Glomerular endothelial cell (primary cell): ENCODE data around the gene GLRB. TPM values are rescaled to one million over a fixed set of nuclear protein-coding genes. Genes with fewer than 3 reads are reported as not detected.
"Not testable (repeated sequence)": the region's sequence is repeated elsewhere in the genome, so short reads cannot be mapped to it uniquely, and the experiment has no call there.

Source experiments
- DNase-seq: peaks from one replicate; pipeline ENCODE4 v3.0.0-alpha.2; 2011; ENCODE audit warnings: low read depth, low spot score; ENCODE audit errors: extremely low read depth
- total RNA-seq: library from RNA; depleted of rRNA; stranded (reverse); fragments of >200 nt; gene quantifications from 2 replicates; pipeline ENCODE4 v1.2.3, GENCODE V29; 2015

Gene GLRB
- total RNA-seq, 1 donor from 2014 or later: 2.6 TPM

GRCh38 chr4:157121401-157121800 is 45.5 kb downstream of the GLRB start:
- no peak for DNase-seq

- DNase-seq: no peak
Observed at GRCh38 chr4:157127571-157127970, 51.6 kb downstream of the GLRB start.

- DNase-seq: no peak
Observed at GRCh38 chr4:157128395-157128794, 52.4 kb downstream of the GLRB start.

- DNase-seq: no peak
Observed at GRCh38 chr4:157141976-157142375, 66.0 kb downstream of the GLRB start.

GRCh38 chr4:157143369-157143768 is 67.4 kb downstream of the GLRB start:
- DNase-seq: no peak

- no peak for DNase-seq
Observed at GRCh38 chr4:157151711-157152110, 75.8 kb downstream of the GLRB start.

- DNase-seq: no peak
Observed at GRCh38 chr4:157165935-157166610, 90.1 kb downstream of the GLRB start.

- no peak for DNase-seq
Observed at GRCh38 chr4:157170321-157170720, 94.4 kb downstream of the GLRB start.

GRCh38 chr4:157172011-157172410 is 96.1 kb downstream of the GLRB start:
- DNase-seq: no peak

GRCh38 chr4:157180268-157180667 is 104.3 kb downstream of the GLRB start:
- not testable (repeated sequence) for DNase-seq

- DNase-seq: no peak
Observed at GRCh38 chr4:157184300-157184699, 108.3 kb downstream of the GLRB start.

- no peak for DNase-seq
Observed at GRCh38 chr4:157185363-157185762, 109.4 kb downstream of the GLRB start.

GRCh38 chr4:157195374-157195773 is 119.4 kb downstream of the GLRB start:
- no peak for DNase-seq

GRCh38 chr4:157196046-157196445 is 120.1 kb downstream of the GLRB start:
- DNase-seq: no peak

GRCh38 chr4:157204634-157205244 is 128.8 kb downstream of the GLRB start:
- DNase-seq: no peak

GRCh38 chr4:157217708-157218107 is 141.8 kb downstream of the GLRB start:
- DNase-seq: peak; percentile 18

- no peak for DNase-seq
Observed at GRCh38 chr4:157219711-157220370, 143.9 kb downstream of the GLRB start.

GRCh38 chr4:157220371-157220881 is 144.5 kb downstream of the GLRB start, which contains the start of gene GRIA2:
TSS of gene GRIA2 (plus strand) at chr4:157220728. CDS start at chr4:157221043, 315 bp downstream.
- no peak for DNase-seq

- DNase-seq: no peak
Observed at GRCh38 chr4:157221426-157221894, 145.5 kb downstream of the GLRB start.
